T-cell (primary cell): ENCODE data around the gene MRM2. TPM values are rescaled to one million over a fixed set of nuclear protein-coding genes. Genes with fewer than 3 reads are reported as not detected.
A peak's percentile ranks its signal among the peaks of the same experiment; 100 is the strongest.

ENCODE experiments used
- ATAC-seq, 4 experiments: fragments of 200-7000 bp in 3 of 4; fragments of 150-1000 bp in 1 of 4; cut with Tn5 transposase; replicated peaks in 1 of 4; 1 replicate in 3 of 4; 2 replicates in 1 of 4; pipeline ENCODE4 v1.10.0; 2021; ENCODE audit warnings: moderate library complexity in 3 of 4, mild to moderate bottlenecking in 2 of 4, moderate number of reproducible peaks in 1 of 4
- CTCF ChIA-PET, 2 donors: fragments of 300-600 bp; sonication (Branson Sonifier 250); formaldehyde crosslinking; loops; one replicate each; lab custom pipeline; 2022; ENCODE audit warnings: antibody characterized with exemption in 2 of 2; lab: Charles Lee
- POLR2A ChIA-PET, 2 donors: fragments of 300-600 bp; sonication (Branson Sonifier 250); formaldehyde crosslinking; loops; one replicate each; lab custom pipeline; 2022; ENCODE audit warnings: antibody characterized with exemption in 2 of 2; lab: Charles Lee
- DNase-seq, 35 experiments: peaks; one replicate each; pipeline versions ENCODE4 v3.0.0 to v3.0.0-alpha.2; 2013 to 2023
- H3K27ac ChIP-seq: one replicate; pipeline ENCODE4 v1.5.1; 2013; ENCODE audit warnings: low read length
- H3K27me3 ChIP-seq, 2 experiments: replicated peaks in 1 of 2; 1 replicate in 1 of 2; 2 replicates in 1 of 2; pipeline versions ENCODE4 v1.6.1 to v1.7.0; 2013; ENCODE audit warnings: low read length in 1 of 2, mixed read lengths in 1 of 2; ENCODE audit not compliant: control insufficient read depth in 2 of 2, insufficient read depth in 2 of 2; ENCODE audit errors: extremely low read depth in 1 of 2
- H3K36me3 ChIP-seq, 2 donors: 1 replicate in 1 of 2; 2 replicates in 1 of 2; pipeline versions ENCODE4 v1.6.1 to v1.7.0; 2013; ENCODE audit warnings: low read length in 1 of 2; ENCODE audit not compliant: control insufficient read depth in 2 of 2, insufficient read depth in 1 of 2; ENCODE audit errors: extremely low read depth in 1 of 2
- H3K4me1 ChIP-seq, 2 experiments: 1 replicate in 1 of 2; 2 replicates in 1 of 2; pipeline versions ENCODE4 v1.6.1 to v1.7.0; 2013; ENCODE audit warnings: low read length in 2 of 2, mixed read lengths in 1 of 2; ENCODE audit not compliant: insufficient read depth in 2 of 2, control insufficient read depth in 1 of 2; ENCODE audit errors: extremely low read depth in 1 of 2
- H3K4me3 ChIP-seq, 2 donors: 1 replicate in 1 of 2; 2 replicates in 1 of 2; pipeline versions ENCODE4 v1.5.1 to v1.7.0; 2013; ENCODE audit warnings: mild to moderate bottlenecking in 2 of 2, low read length in 1 of 2, moderate library complexity in 1 of 2; ENCODE audit not compliant: control insufficient read depth in 1 of 2; ENCODE audit errors: extremely low read depth in 1 of 2
- H3K9me3 ChIP-seq: 2 replicates; pipeline ENCODE4 v1.7.0; 2013
- H3K27ac Mint-ChIP-seq, 2 donors: one replicate each; pipeline ENCODE4 v1.8.0; 2020 to 2021; ENCODE audit warnings: mild to moderate bottlenecking in 2 of 2, mixed read lengths in 2 of 2
- H3K27me3 Mint-ChIP-seq, 2 donors: one replicate each; pipeline ENCODE4 v1.8.0; 2021 to 2022; ENCODE audit warnings: mixed read lengths in 2 of 2
- H3K36me3 Mint-ChIP-seq: one replicate; pipeline ENCODE4 v1.8.0; 2021; ENCODE audit warnings: mixed read lengths
- H3K4me1 Mint-ChIP-seq, 3 donors: one replicate each; pipeline ENCODE4 v1.8.0; 2020 to 2022; ENCODE audit warnings: mixed read lengths in 3 of 3, mild to moderate bottlenecking in 1 of 3
- H3K4me3 Mint-ChIP-seq, 3 donors: one replicate each; pipeline ENCODE4 v1.8.0; 2020 to 2022; ENCODE audit warnings: mild to moderate bottlenecking in 3 of 3, mixed read lengths in 3 of 3, moderate library complexity in 3 of 3
- H3K9me3 Mint-ChIP-seq, 3 donors: one replicate each; pipeline ENCODE4 v1.8.0; 2020 to 2022; ENCODE audit warnings: mixed read lengths in 3 of 3
- WGBS: methylation state at CpG from one replicate; pipeline ENCODE4 v1.1.5; 2013; ENCODE audit warnings: missing lambda C conversion rate; ENCODE audit not compliant: insufficient coverage; 5-methylcytosine and 5-hydroxymethylcytosine counted together
- total RNA-seq, 35 experiments: library from RNA in 6 of 35; stranded (reverse) in 6 of 35; fragments of 120-200 nt in 1 of 35; gene quantifications; one replicate each; pipeline versions ENCODE4 v1.2.1 to v1.2.4 and lab custom pipeline; 2013 to 2026

MRM2 gene
- total RNA-seq, 5 donors from 2014 or later (not counting 1 experiment from before 2014, with no cell fraction given) = 6.5 to 20.0 (median 17.9) TPM

DNA sequence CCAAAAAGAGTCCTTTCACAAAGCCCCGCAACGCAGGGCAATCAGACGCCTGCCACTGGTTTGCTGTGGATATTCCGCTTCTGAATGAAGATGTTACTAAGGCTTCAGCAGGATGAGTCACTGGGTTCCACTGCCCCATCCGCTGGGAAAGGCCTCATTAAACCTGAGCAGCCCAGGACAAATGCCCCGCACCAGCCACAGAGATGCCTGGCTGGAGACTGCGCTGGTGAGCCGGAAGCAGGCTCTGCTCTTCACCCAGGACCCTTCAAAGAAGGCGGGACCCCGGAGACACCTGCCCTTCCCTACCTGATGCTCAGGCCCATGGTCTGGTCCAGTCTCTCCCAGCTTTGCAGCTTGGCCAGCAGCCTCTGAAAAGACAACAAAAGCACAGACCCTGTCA, 29.1 kb downstream of the MRM2 start:
- H3K4me3 ChIP-seq = no peak overlapping the region
- H3K36me3 Mint-ChIP-seq = peaks cover 63% of the 10 kb centered on the region
- CTCF ChIA-PET = no interaction called here

DNA sequence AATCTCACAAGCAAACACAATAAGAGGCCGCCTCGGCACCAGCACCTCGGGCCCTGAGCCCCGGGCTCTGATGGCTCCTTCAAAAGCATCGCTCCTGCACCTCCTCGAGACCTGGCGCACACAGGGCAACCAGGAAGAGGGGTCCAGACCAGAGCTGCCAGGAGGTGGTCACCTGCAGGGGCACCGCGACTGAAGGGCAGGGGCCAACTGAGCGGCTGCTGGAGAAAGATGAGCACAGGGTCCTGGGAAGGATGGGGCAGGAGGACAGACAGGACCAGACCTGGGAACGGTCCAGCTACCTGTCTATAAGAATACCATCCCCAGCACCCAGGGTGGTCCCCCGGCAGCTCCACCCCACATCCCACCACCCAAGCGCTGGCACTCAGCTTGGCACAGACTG, 30.1 kb downstream of the MRM2 start:
- Mint-ChIP-seq H3K36me3 (peaks cover 65% of the 10 kb centered on the region), H3K9me3 (no peaks in the 10 kb centered on the region), H3K27ac (no peak overlapping the region), H3K4me3 (no peak overlapping the region), H3K27me3 (no peaks in the 10 kb centered on the region), H3K4me1 (peaks cover 0 to 12% (median 7%) of the 10 kb centered on the region in 3 donors)
- no peak for ATAC-seq
- whole genome bisulfite sequencing = 100% methylated on average over 4 of the region's 13 CpGs
- ChIA-PET CTCF (no interaction called here), POLR2A (no interaction called here)
- Histone ChIP-seq H3K27me3 (no peaks in the 10 kb centered on the region), H3K4me3 (no peak overlapping the region), H3K36me3 (peaks cover 16 to 59% of the 10 kb centered on the region in 2 donors), H3K27ac (no peak overlapping the region), H3K9me3 (no peaks in the 10 kb centered on the region), H3K4me1 (peaks cover 0 to 8% of the 10 kb centered on the region in 2 experiments)
- DNase-seq = no peak

More for the DNA sequence above, 29.1 kb downstream of the MRM2 start:
- no peak for ATAC-seq
- Mint-ChIP-seq H3K9me3 (no peaks in the 10 kb centered on the region), H3K27ac (no peak overlapping the region), H3K4me1 (peaks cover 0 to 12% (median 7%) of the 10 kb centered on the region in 3 donors), H3K4me3 (no peak overlapping the region), H3K27me3 (no peaks in the 10 kb centered on the region)
- H3K9me3 ChIP-seq = no peaks in the 10 kb centered on the region
- no peaks in the 10 kb centered on the region for H3K27me3 ChIP-seq
- 98% methylated on average over 9 of the region's 10 CpGs for WGBS
- H3K4me1 ChIP-seq = peaks cover 0 to 8% of the 10 kb centered on the region in 2 experiments
- H3K36me3 ChIP-seq = peaks cover 23 to 59% of the 10 kb centered on the region in 2 donors
- DNase-seq = no peak
- no peak overlapping the region for H3K27ac ChIP-seq
- POLR2A ChIA-PET = no interaction called here

DNA sequence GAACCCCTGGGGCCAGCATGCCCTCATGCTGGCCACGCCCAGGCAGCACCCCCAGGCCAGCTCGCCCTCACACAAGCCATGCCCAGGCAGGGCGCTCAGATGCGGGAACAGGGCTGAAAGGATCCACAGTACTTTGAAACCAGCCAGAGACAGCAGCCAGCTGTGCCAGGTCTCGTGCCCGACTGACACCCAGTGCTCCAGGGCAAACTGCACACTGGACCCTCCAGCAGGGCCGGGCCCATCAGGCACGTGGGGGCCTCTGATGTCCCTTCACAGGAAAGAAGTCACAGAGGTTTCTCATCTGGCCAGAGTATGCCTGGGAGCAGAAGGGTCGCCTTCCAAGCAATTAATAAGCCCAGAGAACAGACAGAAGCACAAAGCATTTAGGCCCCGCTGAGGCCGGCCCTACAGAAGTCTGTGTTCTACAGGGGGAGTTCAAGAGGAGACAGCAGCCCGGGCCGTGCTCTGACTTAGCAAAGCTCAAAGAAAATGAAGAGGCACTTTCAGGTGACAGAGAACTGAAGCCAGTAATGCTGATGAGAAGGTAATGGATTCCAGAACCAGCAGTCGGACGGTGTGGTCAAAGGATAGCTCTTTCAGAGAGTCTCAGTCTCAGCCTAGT, 30.6 kb downstream of the MRM2 start:
- peaks cover 64% of the 10 kb centered on the region for H3K36me3 Mint-ChIP-seq
- Histone ChIP-seq H3K27me3 (no peaks in the 10 kb centered on the region), H3K4me3 (no peak overlapping the region), H3K27ac (no peak overlapping the region), H3K36me3 (peaks cover 16 to 53% of the 10 kb centered on the region in 2 donors), H3K9me3 (no peaks in the 10 kb centered on the region), H3K4me1 (peaks cover 0 to 8% of the 10 kb centered on the region in 2 experiments)
- 95% methylated on average over 14 of the region's 15 CpGs for WGBS
- H3K4me3 Mint-ChIP-seq = no peak overlapping the region
- POLR2A ChIA-PET = no interaction called here
- CTCF ChIA-PET = no interaction called here
- H3K27me3 Mint-ChIP-seq = no peaks in the 10 kb centered on the region
- peaks cover 0 to 12% (median 7%) of the 10 kb centered on the region in 3 donors for H3K4me1 Mint-ChIP-seq
- no peak overlapping the region for H3K27ac Mint-ChIP-seq
- ATAC-seq (no peak), DNase-seq (no peak)
- H3K9me3 Mint-ChIP-seq = no peaks in the 10 kb centered on the region

DNA sequence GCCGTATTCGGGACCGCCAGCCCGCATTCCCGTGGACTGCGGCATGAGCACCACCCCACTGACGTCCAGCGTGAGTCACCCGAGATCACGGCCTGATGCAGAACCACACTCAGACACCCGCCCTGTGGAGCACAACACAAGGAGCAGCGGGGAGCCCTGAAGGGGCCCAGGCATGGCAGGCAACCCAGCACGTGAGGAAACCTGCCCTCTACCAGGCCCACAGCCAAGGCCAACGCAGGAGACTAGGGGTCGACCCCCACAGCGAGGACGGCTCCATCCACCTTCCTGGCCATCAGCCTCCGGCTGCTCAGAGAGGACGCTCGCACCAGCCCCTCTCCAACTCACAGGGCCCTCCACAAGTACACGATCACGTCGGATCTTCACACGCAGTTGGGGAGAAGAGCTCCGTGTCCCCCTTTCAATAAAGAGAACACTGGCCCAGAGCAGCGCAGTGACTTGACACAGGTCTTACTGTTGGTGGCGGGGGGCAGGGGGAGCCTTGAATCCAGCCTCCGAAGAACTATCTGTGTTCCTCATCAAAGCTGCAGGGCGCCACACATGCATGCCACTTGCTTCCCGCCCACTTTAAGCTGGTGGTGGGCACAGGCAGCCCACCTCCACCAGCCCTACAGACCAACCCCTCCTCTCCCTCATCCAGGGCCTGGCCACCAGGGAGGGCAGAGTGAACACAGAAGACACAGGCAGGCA, 31.3 kb downstream of the MRM2 start:
- H3K4me1 Mint-ChIP-seq = peaks cover 0 to 10% (median 3%) of the 10 kb centered on the region in 3 donors
- H3K4me3 ChIP-seq = no peak overlapping the region
- peaks cover 16 to 48% of the 10 kb centered on the region in 2 donors for H3K36me3 ChIP-seq
- H3K27me3 ChIP-seq = no peaks in the 10 kb centered on the region
- no peak overlapping the region for H3K27ac Mint-ChIP-seq
- no peaks in the 10 kb centered on the region for H3K9me3 Mint-ChIP-seq
- peaks cover 61% of the 10 kb centered on the region for H3K36me3 Mint-ChIP-seq
- no peak overlapping the region for H3K4me3 Mint-ChIP-seq
- no peak overlapping the region for H3K27ac ChIP-seq
- DNase-seq (no peak), ATAC-seq (no peak)
- ChIA-PET POLR2A (no interaction called here), CTCF (no interaction called here)
- H3K9me3 ChIP-seq = no peaks in the 10 kb centered on the region
- 96% methylated on average over 22 of the region's 30 CpGs for WGBS
- H3K27me3 Mint-ChIP-seq = no peaks in the 10 kb centered on the region
- peaks cover 0 to 8% of the 10 kb centered on the region in 2 experiments for H3K4me1 ChIP-seq

DNA sequence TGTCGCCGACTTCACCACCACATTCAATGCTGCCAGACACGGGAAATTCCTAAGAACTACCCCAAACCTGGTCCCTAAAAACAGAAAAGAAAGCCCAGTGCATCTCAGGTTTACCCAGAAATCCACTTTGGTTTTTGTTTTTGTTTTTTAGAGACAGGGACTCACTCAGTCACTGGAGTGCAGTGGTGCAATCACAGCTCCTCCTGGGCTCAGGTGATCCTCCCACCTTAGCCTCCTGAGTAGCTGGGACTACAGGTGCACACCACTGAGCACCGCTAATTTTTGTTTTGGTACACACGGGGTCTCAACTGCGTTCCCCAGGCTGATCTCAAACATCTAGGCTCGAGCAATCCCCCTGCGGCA, 32.1 kb downstream of the MRM2 start:
- peaks cover 22 to 46% of the 10 kb centered on the region in 2 donors for H3K36me3 ChIP-seq
- no peak overlapping the region for H3K27ac Mint-ChIP-seq

DNA sequence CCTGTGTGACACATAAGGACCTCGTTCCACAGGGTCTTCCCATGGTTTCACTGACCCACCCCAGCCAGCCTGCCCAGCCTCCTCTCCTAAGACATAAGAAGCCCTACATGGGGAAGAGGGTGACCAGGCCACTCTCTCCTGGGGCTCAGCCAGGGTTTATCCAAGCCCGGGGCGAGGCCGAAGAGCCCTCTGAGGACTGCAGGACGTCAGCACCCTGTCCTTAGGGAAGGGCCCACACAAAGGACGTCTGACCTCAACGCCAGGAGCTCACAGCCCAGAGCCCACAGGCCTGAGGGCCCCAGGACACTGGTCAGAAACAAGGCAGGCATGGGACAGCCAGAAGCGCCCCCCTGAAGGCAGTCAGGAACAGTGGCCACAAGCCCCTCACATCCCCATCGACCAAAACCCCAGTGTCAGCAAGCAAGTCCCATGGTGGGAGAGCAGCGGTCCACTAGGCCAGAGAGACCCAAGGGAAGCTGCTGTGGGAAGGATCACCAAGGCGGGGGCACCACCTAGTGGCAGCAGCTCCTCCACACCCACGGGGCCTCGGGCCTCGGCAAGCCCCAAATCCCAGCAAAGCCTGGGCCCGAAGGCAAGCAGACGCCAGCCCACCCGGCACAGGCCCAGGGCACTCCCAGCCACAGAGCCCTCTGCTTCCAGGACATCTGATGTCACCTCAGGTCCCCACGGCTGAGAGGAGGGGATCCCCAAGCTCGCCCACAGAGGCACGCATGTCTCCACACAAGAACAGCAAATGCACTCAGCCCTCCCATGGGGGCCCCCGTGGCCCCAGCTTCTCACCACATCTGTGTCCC, 32.7 kb downstream of the MRM2 start:
- no peaks in the 10 kb centered on the region for H3K9me3 Mint-ChIP-seq
- CTCF ChIA-PET = no interaction called here
- no peak overlapping the region for H3K27ac Mint-ChIP-seq
- peaks cover 18 to 42% of the 10 kb centered on the region in 2 donors for H3K36me3 ChIP-seq
- H3K27me3 ChIP-seq = no peaks in the 10 kb centered on the region
- peaks cover 0 to 1% of the 10 kb centered on the region in 2 experiments for H3K4me1 ChIP-seq
- no peaks in the 10 kb centered on the region for H3K27me3 Mint-ChIP-seq
- H3K4me1 Mint-ChIP-seq = peaks cover 0 to 2% (median 0%) of the 10 kb centered on the region in 3 donors
- peak; percentile 45 to 65 (median 55) for ATAC-seq
- peaks cover 53% of the 10 kb centered on the region for H3K36me3 Mint-ChIP-seq
- H3K4me3 ChIP-seq = no peak overlapping the region
- peak in 28 of 35 experiments; percentile 5 to 60 (median 29) for DNase-seq
- 77% methylated on average over 20 of the region's 21 CpGs for WGBS
- no peak overlapping the region for H3K27ac ChIP-seq
- H3K9me3 ChIP-seq = no peaks in the 10 kb centered on the region
- POLR2A ChIA-PET = no interaction called here
- H3K4me3 Mint-ChIP-seq = no peak overlapping the region

More for the DNA sequence above, 32.1 kb downstream of the MRM2 start:
- Histone ChIP-seq H3K4me1 (peaks cover 0 to 7% of the 10 kb centered on the region in 2 experiments), H3K4me3 (no peak overlapping the region), H3K9me3 (no peaks in the 10 kb centered on the region), H3K27ac (no peak overlapping the region), H3K27me3 (no peaks in the 10 kb centered on the region)
- WGBS = 80% methylated on average over 8 of the region's 8 CpGs
- H3K4me1 Mint-ChIP-seq = peaks cover 0 to 6% (median 0%) of the 10 kb centered on the region in 3 donors
- POLR2A ChIA-PET = no interaction called here
- CTCF ChIA-PET = no interaction called here
- ATAC-seq = no peak
- peaks cover 55% of the 10 kb centered on the region for H3K36me3 Mint-ChIP-seq
- no peak overlapping the region for H3K4me3 Mint-ChIP-seq
- no peak for DNase-seq
- H3K27me3 Mint-ChIP-seq = no peaks in the 10 kb centered on the region
- H3K9me3 Mint-ChIP-seq = no peaks in the 10 kb centered on the region
